Right lobe of liver (tissue), 4 donors: ENCODE data around the gene ZDHHC21.

ENCODE experiments used
- POLR2A ChIP-seq: fragments of 450-650 bp; IDR thresholded peaks from one replicate; pipeline ENCODE4 v1.6.1; 2017; ENCODE audit warnings: antibody characterized with exemption, mild to moderate bottlenecking
- TF ChIP-seq, protein P1 (sequence below), 4 donors: fragments of 200-600 bp in 3 of 4; fragments of 450-650 bp in 1 of 4; IDR thresholded peaks; one replicate each; pipeline versions ENCODE4 v1.5.1 to v1.8.0; 2016 to 2022; ENCODE audit warnings: antibody characterized with exemption in 4 of 4, mild to moderate bottlenecking in 2 of 4
- donor health status: DM: no; HTN: no; CAD: no.
- donor health status: DM: no; HTN: no; CAD: no.
- donor health status: DM: no; HTN: yes; CAD: no.

GRCh38 chr9:14661421-14662059, 31.7 kb downstream of the ZDHHC21 start:
- TF ChIP-seq, protein P1, sequence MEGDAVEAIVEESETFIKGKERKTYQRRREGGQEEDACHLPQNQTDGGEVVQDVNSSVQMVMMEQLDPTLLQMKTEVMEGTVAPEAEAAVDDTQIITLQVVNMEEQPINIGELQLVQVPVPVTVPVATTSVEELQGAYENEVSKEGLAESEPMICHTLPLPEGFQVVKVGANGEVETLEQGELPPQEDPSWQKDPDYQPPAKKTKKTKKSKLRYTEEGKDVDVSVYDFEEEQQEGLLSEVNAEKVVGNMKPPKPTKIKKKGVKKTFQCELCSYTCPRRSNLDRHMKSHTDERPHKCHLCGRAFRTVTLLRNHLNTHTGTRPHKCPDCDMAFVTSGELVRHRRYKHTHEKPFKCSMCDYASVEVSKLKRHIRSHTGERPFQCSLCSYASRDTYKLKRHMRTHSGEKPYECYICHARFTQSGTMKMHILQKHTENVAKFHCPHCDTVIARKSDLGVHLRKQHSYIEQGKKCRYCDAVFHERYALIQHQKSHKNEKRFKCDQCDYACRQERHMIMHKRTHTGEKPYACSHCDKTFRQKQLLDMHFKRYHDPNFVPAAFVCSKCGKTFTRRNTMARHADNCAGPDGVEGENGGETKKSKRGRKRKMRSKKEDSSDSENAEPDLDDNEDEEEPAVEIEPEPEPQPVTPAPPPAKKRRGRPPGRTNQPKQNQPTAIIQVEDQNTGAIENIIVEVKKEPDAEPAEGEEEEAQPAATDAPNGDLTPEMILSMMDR (IDR thresholded peaks at IDR 0.05): peak; percentile 28 to 60 (median 58)
- TF ChIP-seq POLR2A: no peak
